Lung (tissue), 12 donors: ENCODE results near the gene KIF26B. TPM values are rescaled to one million over a fixed set of nuclear protein-coding genes. Genes with fewer than 3 reads are reported as not detected.

Source experiments
- ATAC-seq: fragments of 200-7000 bp; cut with Tn5 transposase; one replicate; pipeline ENCODE4 v1.9.1; 2020; ENCODE audit warnings: moderate number of reproducible peaks; ENCODE audit not compliant: insufficient read depth, low FRiP score
- DNase-seq, 3 donors: peaks; one replicate each; pipeline ENCODE4 v3.0.0-alpha.2; 2013 to 2017
- H3K27ac ChIP-seq, 2 donors: one replicate each; pipeline ENCODE4 v1.5.1; 2013; ENCODE audit warnings: mild to moderate bottlenecking in 2 of 2, moderate library complexity in 2 of 2, control low read depth in 1 of 2, inconsistent platforms in 1 of 2, low read depth in 1 of 2, low read length in 1 of 2
- H3K27me3 ChIP-seq, 3 donors: one replicate each; pipeline ENCODE4 v1.5.1; 2013; ENCODE audit warnings: low read length in 2 of 3; ENCODE audit not compliant: control insufficient read depth in 3 of 3, insufficient read depth in 3 of 3
- H3K36me3 ChIP-seq, 4 donors: one replicate each; pipeline ENCODE4 v1.5.1; 2013; ENCODE audit warnings: low read length in 4 of 4, mild to moderate bottlenecking in 1 of 4, moderate library complexity in 1 of 4; ENCODE audit not compliant: control insufficient read depth in 4 of 4, insufficient read depth in 4 of 4
- H3K4me1 ChIP-seq, 5 donors: one replicate each; pipeline ENCODE4 v1.5.1; 2013; ENCODE audit warnings: low read length in 5 of 5, mild to moderate bottlenecking in 2 of 5, moderate library complexity in 1 of 5; ENCODE audit not compliant: control insufficient read depth in 5 of 5, insufficient read depth in 5 of 5
- H3K4me3 ChIP-seq: one replicate; pipeline ENCODE4 v1.5.1; 2013; ENCODE audit warnings: mild to moderate bottlenecking, control low read depth, moderate library complexity
- H3K9ac ChIP-seq, 2 donors: one replicate each; pipeline ENCODE4 v1.5.1; 2013; ENCODE audit warnings: low read length in 2 of 2, control low read depth in 1 of 2; ENCODE audit not compliant: insufficient read depth in 1 of 2
- H3K9me3 ChIP-seq, 4 donors: one replicate each; pipeline ENCODE4 v1.5.1; 2013; ENCODE audit warnings: low read length in 3 of 4, mild to moderate bottlenecking in 1 of 4, moderate library complexity in 1 of 4; ENCODE audit not compliant: control insufficient read depth in 4 of 4, insufficient read depth in 3 of 4
- CTCF ChIP-seq: IDR thresholded peaks from 2 replicates; pipeline ENCODE4 v1.5.1; 2012; ENCODE audit warnings: mild to moderate bottlenecking; ENCODE audit errors: control extremely low read depth, extremely low read depth
- WGBS, 2 donors: extraction: QIAGEN DNeasy Blood & Tissue Kit; methylation state at CpG; one replicate each; pipeline ENCODE4 v1.1.7; 2013; 5-methylcytosine and 5-hydroxymethylcytosine counted together
- polyA plus RNA-seq, 2 donors: library from polyadenylated mRNA; stranded (reverse); fragments of 200-250 nt; gene quantifications; one replicate each; pipeline ENCODE4 v1.2.1, GENCODE V29; 2013
- total RNA-seq, 2 donors: library from RNA; depleted of rRNA in 1 of 2; stranded (reverse); fragments of >200 nt in 1 of 2; gene quantifications; one replicate each; pipeline ENCODE4 v1.2.1, GENCODE V29; 2014 to 2021
- donor health status: control.
- donor health status: control.
- donor health status: Bipolar disorder and iron deficiency.
- donor health status: healthy.
- donor health status: DM: yes; HTN: yes; CAD: no.

Gene KIF26B
- total and polyA plus RNA-seq, 4 donors, result 0.61 to 6.7 (median 2.2) TPM

- Histone ChIP-seq H3K4me3 (no peak overlapping the region), H3K9me3 (peaks cover 0 to 6% (median 1%) of the 10 kb centered on the region in 4 donors), H3K9ac (no peak overlapping the region), H3K36me3 (peaks cover 0 to 3% (median 0%) of the 10 kb centered on the region in 4 donors), H3K4me1 (peaks cover 0 to 6% (median 0%) of the 10 kb centered on the region in 5 donors), H3K27ac (no peak overlapping the region), H3K27me3 (no peaks in the 10 kb centered on the region)
- DNase-seq (no peak), ATAC-seq (no peak)
- no peak for TF ChIP-seq CTCF
- 73 to 77% methylated on average over 10 of the region's 10 CpGs for WGBS, 2 donors
Measured at GRCh38 chr1:245748240-245748639, 593.5 kb downstream of the KIF26B start.

GRCh38 chr1:245748646-245749045 lies 593.9 kb downstream of the KIF26B start:
- no peak overlapping the region for H3K9ac ChIP-seq
- DNase-seq, result no peak
- H3K4me3 ChIP-seq, result no peak overlapping the region
- H3K27ac ChIP-seq, result no peak overlapping the region
- H3K36me3 ChIP-seq, result peaks cover 0 to 3% (median 0%) of the 10 kb centered on the region in 4 donors
- peaks cover 0 to 8% (median 1%) of the 10 kb centered on the region in 4 donors for H3K9me3 ChIP-seq
- no peak for TF ChIP-seq CTCF
- 96 to 97% methylated on average over 3 of the region's 3 CpGs for WGBS, 2 donors
- no peaks in the 10 kb centered on the region for H3K27me3 ChIP-seq
- no peak for ATAC-seq
- peaks cover 0 to 6% (median 1%) of the 10 kb centered on the region in 5 donors for H3K4me1 ChIP-seq

GRCh38 chr1:245749053-245749452 lies 594.3 kb downstream of the KIF26B start:
- no peak for DNase-seq
- Histone ChIP-seq H3K27ac (no peak overlapping the region), H3K9ac (no peak overlapping the region), H3K4me3 (no peak overlapping the region), H3K27me3 (no peaks in the 10 kb centered on the region), H3K4me1 (peaks cover 0 to 6% (median 1%) of the 10 kb centered on the region in 5 donors), H3K36me3 (peaks cover 0 to 3% (median 0%) of the 10 kb centered on the region in 4 donors), H3K9me3 (peaks cover 0 to 8% (median 1%) of the 10 kb centered on the region in 4 donors)
- no peak for ATAC-seq
- TF ChIP-seq CTCF, result no peak
- 90 to 96% methylated on average over 3 of the region's 3 CpGs for WGBS, 2 donors

GRCh38 chr1:245750261-245750660 lies 595.5 kb downstream of the KIF26B start:
- TF ChIP-seq CTCF, result no peak
- peaks cover 0 to 6% (median 4%) of the 10 kb centered on the region in 5 donors for H3K4me1 ChIP-seq

More at GRCh38 chr1:245750261-245750660, 595.5 kb downstream of the KIF26B start:
- Histone ChIP-seq H3K4me3 (no peak overlapping the region), H3K36me3 (peaks cover 0 to 3% (median 0%) of the 10 kb centered on the region in 4 donors), H3K27me3 (no peaks in the 10 kb centered on the region), H3K9me3 (peaks cover 0 to 8% (median 1%) of the 10 kb centered on the region in 4 donors), H3K27ac (no peak overlapping the region), H3K9ac (no peak overlapping the region)
- DNase-seq, result no peak
- ATAC-seq, result no peak
- WGBS, 2 donors, result 84% methylated on average over 3 of the region's 3 CpGs
